SK-N-SH treated with all-trans-retinoic acid at 6 μM for 48 hours (cell line): Measurements from ENCODE around the gene ACACB.

ENCODE experiments used
- ATAC-seq: fragments of 200-7000 bp; cut with Tn5 transposase; 3 replicates; pipeline ENCODE4 v1.9.1; 2020; ENCODE audit warnings: mild to moderate bottlenecking, moderate library complexity
- BACH2 ChIP-seq: fragments of 250-450 bp; sonication (Bioruptor Pico); IDR thresholded peaks from 2 replicates; pipeline ENCODE4 v1.9.0; 2021; ENCODE audit warnings: mild to moderate bottlenecking, borderline replicate concordance
- ISL1 ChIP-seq: fragments of 250-450 bp; sonication (Bioruptor Pico); IDR thresholded peaks from 2 replicates; pipeline ENCODE4 v2.1.2; 2022; ENCODE audit warnings: mild to moderate bottlenecking, moderate library complexity
- OSR1 ChIP-seq: fragments of 250-450 bp; sonication (Bioruptor Pico); IDR thresholded peaks from 2 replicates; pipeline ENCODE4 v1.8.0; 2022; ENCODE audit warnings: moderate library complexity, mild to moderate bottlenecking, inconsistent platforms
- TCF4 ChIP-seq: fragments of 250-450 bp; sonication (Bioruptor Pico); IDR thresholded peaks from 2 replicates; pipeline ENCODE4 v1.8.0; 2021; ENCODE audit warnings: mild to moderate bottlenecking, moderate library complexity, borderline replicate concordance
- TOX ChIP-seq: fragments of 250-450 bp; sonication (Bioruptor Pico); IDR thresholded peaks from 2 replicates; pipeline ENCODE4 v1.8.0; 2021; ENCODE audit warnings: mild to moderate bottlenecking, moderate library complexity, borderline replicate concordance
- ZC3H10 ChIP-seq: fragments of 250-450 bp; sonication (Bioruptor Pico); IDR thresholded peaks from 2 replicates; pipeline ENCODE4 v1.5.1; 2021; ENCODE audit warnings: mild to moderate bottlenecking, moderate library complexity
- ZFP3 ChIP-seq: fragments of 250-450 bp; sonication (Bioruptor Pico); IDR thresholded peaks from 2 replicates; pipeline ENCODE4 v1.5.0; 2020; ENCODE audit warnings: mild to moderate bottlenecking, moderate library complexity
- ZFP30 ChIP-seq: fragments of 450-650 bp; formaldehyde crosslinking; IDR thresholded peaks from 2 replicates; pipeline ENCODE4 v1.5.0; 2022; ENCODE audit warnings: mild to moderate bottlenecking, moderate library complexity
- ZNF70 ChIP-seq: fragments of 450-650 bp; formaldehyde crosslinking; IDR thresholded peaks from 2 replicates; pipeline ENCODE4 v1.5.0; 2020; ENCODE audit warnings: mild to moderate bottlenecking, moderate library complexity
- ZNF8 ChIP-seq: fragments of 450-650 bp; formaldehyde crosslinking; IDR thresholded peaks from 2 replicates; pipeline ENCODE4 v1.5.0; 2020; ENCODE audit warnings: mild to moderate bottlenecking, moderate library complexity
- TF ChIP-seq, protein P1 (sequence below): fragments of 250-450 bp; sonication (Bioruptor Pico); IDR thresholded peaks from 2 replicates; pipeline ENCODE4 v1.5.0; 2020; ENCODE audit warnings: mild to moderate bottlenecking, moderate library complexity
- TF ChIP-seq, protein P2 (sequence below): fragments of 250-450 bp; sonication (Bioruptor Pico); IDR thresholded peaks from 2 replicates; pipeline ENCODE4 v1.5.1; 2021; ENCODE audit warnings: mild to moderate bottlenecking, moderate library complexity
- TF ChIP-seq, protein P3 (sequence below): fragments of 250-450 bp; sonication (Bioruptor Pico); IDR thresholded peaks from 2 replicates; pipeline ENCODE4 v1.8.0; 2020; ENCODE audit warnings: mild to moderate bottlenecking, moderate library complexity, borderline replicate concordance
- TF ChIP-seq, protein P4 (sequence below): fragments of 250-450 bp; sonication (Bioruptor Pico); IDR thresholded peaks from 2 replicates; pipeline ENCODE4 v1.8.0; 2021; ENCODE audit warnings: low read depth, mild to moderate bottlenecking, moderate library complexity, borderline replicate concordance
- TF ChIP-seq, protein P5 (sequence below): fragments of 250-450 bp; sonication (Bioruptor Pico); IDR thresholded peaks from 2 replicates; pipeline ENCODE4 v1.5.1; 2020; ENCODE audit warnings: low read depth, mild to moderate bottlenecking, moderate library complexity

Gene ACACB

DNA sequence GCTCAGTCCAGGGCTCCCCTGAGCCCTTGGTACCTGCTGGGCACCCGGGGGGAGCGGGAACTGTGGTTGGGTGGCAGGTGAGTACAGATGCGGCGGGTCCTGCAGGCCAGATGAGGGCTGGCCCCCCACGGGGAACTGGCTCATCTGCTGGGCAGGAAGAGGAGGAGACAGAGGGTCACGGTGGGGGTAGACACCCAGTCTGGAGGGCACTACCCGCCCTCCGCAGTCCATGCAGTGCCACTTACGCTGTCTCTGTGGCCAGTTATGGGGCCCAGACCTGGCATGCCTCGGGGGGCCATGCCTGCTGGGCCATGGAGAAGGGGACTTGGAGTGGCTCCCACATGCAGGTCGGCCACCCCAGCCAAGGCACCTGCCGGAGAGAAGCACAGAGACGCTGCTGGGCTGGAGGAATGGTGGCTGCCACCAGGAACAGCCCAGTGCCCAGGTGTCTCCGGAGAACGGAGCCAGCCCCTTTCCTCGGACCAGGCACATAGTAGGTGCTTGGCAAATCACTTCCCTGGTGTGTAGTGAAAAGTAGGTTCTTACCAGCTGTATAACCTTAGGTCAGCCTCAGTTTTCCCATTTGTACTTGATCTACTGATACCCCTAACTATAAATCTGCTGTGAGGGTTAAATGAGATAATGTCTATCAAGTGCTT lies 171.6 kb downstream of the ACACB start:
- TF ChIP-seq, protein P1, sequence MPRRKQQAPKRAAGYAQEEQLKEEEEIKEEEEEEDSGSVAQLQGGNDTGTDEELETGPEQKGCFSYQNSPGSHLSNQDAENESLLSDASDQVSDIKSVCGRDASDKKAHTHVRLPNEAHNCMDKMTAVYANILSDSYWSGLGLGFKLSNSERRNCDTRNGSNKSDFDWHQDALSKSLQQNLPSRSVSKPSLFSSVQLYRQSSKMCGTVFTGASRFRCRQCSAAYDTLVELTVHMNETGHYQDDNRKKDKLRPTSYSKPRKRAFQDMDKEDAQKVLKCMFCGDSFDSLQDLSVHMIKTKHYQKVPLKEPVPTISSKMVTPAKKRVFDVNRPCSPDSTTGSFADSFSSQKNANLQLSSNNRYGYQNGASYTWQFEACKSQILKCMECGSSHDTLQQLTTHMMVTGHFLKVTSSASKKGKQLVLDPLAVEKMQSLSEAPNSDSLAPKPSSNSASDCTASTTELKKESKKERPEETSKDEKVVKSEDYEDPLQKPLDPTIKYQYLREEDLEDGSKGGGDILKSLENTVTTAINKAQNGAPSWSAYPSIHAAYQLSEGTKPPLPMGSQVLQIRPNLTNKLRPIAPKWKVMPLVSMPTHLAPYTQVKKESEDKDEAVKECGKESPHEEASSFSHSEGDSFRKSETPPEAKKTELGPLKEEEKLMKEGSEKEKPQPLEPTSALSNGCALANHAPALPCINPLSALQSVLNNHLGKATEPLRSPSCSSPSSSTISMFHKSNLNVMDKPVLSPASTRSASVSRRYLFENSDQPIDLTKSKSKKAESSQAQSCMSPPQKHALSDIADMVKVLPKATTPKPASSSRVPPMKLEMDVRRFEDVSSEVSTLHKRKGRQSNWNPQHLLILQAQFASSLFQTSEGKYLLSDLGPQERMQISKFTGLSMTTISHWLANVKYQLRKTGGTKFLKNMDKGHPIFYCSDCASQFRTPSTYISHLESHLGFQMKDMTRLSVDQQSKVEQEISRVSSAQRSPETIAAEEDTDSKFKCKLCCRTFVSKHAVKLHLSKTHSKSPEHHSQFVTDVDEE (CRISPR knock-in tag) = no peak
- no peak for TF ChIP-seq ZNF70
- no peak for TF ChIP-seq TOX
- TF ChIP-seq ZNF8 = no peak
- no peak for TF ChIP-seq ISL1 (CRISPR knock-in tag)
- TF ChIP-seq TCF4 = no peak
- no peak for TF ChIP-seq BACH2 (CRISPR knock-in tag)
- TF ChIP-seq, protein P2, sequence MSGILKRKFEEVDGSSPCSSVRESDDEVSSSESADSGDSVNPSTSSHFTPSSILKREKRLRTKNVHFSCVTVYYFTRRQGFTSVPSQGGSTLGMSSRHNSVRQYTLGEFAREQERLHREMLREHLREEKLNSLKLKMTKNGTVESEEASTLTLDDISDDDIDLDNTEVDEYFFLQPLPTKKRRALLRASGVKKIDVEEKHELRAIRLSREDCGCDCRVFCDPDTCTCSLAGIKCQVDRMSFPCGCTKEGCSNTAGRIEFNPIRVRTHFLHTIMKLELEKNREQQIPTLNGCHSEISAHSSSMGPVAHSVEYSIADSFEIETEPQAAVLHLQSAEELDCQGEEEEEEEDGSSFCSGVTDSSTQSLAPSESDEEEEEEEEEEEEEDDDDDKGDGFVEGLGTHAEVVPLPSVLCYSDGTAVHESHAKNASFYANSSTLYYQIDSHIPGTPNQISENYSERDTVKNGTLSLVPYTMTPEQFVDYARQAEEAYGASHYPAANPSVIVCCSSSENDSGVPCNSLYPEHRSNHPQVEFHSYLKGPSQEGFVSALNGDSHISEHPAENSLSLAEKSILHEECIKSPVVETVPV (CRISPR knock-in tag) = no peak
- TF ChIP-seq, protein P3, sequence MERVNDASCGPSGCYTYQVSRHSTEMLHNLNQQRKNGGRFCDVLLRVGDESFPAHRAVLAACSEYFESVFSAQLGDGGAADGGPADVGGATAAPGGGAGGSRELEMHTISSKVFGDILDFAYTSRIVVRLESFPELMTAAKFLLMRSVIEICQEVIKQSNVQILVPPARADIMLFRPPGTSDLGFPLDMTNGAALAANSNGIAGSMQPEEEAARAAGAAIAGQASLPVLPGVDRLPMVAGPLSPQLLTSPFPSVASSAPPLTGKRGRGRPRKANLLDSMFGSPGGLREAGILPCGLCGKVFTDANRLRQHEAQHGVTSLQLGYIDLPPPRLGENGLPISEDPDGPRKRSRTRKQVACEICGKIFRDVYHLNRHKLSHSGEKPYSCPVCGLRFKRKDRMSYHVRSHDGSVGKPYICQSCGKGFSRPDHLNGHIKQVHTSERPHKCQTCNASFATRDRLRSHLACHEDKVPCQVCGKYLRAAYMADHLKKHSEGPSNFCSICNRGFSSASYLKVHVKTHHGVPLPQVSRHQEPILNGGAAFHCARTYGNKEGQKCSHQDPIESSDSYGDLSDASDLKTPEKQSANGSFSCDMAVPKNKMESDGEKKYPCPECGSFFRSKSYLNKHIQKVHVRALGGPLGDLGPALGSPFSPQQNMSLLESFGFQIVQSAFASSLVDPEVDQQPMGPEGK (CRISPR knock-in tag) = no peak
- no peak for TF ChIP-seq ZFP30 (CRISPR knock-in tag)
- TF ChIP-seq, protein P4, sequence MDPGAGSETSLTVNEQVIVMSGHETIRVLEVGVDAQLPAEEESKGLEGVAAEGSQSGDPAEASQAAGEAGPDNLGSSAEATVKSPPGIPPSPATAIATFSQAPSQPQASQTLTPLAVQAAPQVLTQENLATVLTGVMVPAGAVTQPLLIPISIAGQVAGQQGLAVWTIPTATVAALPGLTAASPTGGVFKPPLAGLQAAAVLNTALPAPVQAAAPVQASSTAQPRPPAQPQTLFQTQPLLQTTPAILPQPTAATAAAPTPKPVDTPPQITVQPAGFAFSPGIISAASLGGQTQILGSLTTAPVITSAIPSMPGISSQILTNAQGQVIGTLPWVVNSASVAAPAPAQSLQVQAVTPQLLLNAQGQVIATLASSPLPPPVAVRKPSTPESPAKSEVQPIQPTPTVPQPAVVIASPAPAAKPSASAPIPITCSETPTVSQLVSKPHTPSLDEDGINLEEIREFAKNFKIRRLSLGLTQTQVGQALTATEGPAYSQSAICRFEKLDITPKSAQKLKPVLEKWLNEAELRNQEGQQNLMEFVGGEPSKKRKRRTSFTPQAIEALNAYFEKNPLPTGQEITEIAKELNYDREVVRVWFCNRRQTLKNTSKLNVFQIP (CRISPR knock-in tag) = no peak

DNA sequence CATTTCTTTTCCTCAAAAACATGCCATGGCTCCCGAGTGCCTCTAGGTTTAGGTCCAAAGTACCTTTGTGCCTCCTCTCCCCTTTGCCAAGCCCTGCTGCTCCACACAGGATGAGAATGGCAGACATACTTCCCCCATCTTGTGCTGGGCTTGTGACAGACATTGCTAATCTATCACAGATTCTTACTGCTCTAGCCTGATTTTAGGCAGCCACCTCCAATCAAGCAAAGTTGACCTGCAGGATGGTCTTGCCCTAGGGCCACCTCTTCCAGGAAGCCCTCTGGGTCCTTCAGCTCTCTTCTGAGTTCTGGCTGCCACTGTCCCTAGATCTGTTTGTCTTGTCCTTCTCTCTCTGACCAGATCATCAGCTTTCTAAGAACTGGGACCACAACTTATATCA lies 172.2 kb downstream of the ACACB start:
- TF ChIP-seq ZNF70 (no peak), ZFP3 (CRISPR knock-in tag) (no peak), ISL1 (CRISPR knock-in tag) (no peak), ZC3H10 (CRISPR knock-in tag) (no peak), OSR1 (CRISPR knock-in tag) (no peak), ZFP30 (CRISPR knock-in tag) (no peak), ZNF8 (no peak), TCF4 (no peak), TOX (no peak)
- TF ChIP-seq, protein P3 (CRISPR knock-in tag) = no peak
- TF ChIP-seq, protein P2 (CRISPR knock-in tag) = no peak
- TF ChIP-seq, protein P5, sequence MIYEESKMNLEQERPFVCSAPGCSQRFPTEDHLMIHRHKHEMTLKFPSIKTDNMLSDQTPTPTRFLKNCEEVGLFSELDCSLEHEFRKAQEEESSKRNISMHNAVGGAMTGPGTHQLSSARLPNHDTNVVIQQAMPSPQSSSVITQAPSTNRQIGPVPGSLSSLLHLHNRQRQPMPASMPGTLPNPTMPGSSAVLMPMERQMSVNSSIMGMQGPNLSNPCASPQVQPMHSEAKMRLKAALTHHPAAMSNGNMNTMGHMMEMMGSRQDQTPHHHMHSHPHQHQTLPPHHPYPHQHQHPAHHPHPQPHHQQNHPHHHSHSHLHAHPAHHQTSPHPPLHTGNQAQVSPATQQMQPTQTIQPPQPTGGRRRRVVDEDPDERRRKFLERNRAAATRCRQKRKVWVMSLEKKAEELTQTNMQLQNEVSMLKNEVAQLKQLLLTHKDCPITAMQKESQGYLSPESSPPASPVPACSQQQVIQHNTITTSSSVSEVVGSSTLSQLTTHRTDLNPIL (CRISPR knock-in tag) = no peak
- TF ChIP-seq, protein P4 (CRISPR knock-in tag) = no peak
- ATAC-seq = no peak

More for the DNA sequence above, 171.6 kb downstream of the ACACB start:
- no peak for ATAC-seq
